T47D (cell line): ENCODE results near the gene ME2.
"Not testable (repeated sequence)": the region's sequence is repeated elsewhere in the genome, so short reads cannot be mapped to it uniquely, and the experiment has no call there.

Experiments used
- DNase-seq, 2 experiments: peaks; one replicate each; pipeline versions ENCODE4 v3.0.0 to v3.0.0-alpha.2; 2011 to 2012; ENCODE audit warnings: low read depth in 1 of 2, low spot score in 1 of 2
- JUND ChIP-seq: IDR thresholded peaks from 2 replicates; pipeline ENCODE4 v1.6.1; 2012; ENCODE audit warnings: low read depth
- in situ Hi-C: cut with HindIII; loops from 2 replicates; pipeline ENCODE4 v1.10.0; 2016; ENCODE audit warnings: low sequenced_read_pairs, low pct_unique_long_range_greater_than_20kb

ME2 gene

GRCh38 chr18:50878345-50879301 lies at the start of gene ME2:
TSS of gene ME2 (plus strand) at chr18:50879118. CDS start at chr18:50895821, 16,703 bp downstream.
- in situ Hi-C loops = no loop called here
- no peak for TF ChIP-seq JUND
- DNase-seq = peak; percentile 80 to 86

DNA sequence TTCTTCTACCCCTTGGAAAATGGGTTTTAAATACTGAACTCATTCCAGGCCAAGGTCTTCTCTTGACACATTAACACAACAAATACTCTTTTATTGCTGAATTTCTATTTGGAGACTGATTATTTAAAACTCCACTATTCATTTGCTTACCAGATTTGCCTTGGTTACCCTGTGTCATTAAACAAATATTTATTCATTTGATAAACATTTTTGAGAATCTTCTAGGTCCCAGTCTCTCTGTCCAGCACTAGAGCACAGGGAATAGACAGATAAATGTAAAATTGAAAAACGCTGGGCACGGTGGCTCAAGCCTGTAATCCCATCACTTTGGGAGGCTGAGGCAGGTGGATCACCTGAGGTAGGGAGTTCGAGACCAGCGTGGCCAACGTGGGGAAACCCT lies 49.3 kb upstream of the ME2 start:
- DNase-seq = no peak
- in situ Hi-C loops = no loop called here
- no peak for TF ChIP-seq JUND

DNA sequence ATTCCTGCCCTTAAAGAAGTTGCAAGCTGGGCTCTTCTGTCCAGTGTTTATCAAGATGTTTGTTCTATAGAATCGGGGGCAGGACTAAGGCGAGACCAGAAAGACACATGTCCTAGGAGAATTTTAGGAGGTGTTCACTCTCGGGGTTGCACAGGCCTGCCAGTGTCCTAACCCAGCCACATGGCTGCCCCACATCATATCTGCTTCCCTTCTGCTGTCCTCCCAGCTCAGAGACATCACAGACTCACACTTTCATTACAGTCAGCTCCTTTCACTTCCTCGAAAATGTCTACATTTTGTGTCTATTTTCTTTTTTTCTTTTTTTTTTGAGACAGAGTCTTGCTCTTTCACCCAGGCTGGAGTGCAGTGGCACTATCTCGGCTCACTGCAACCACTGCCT lies 48.4 kb upstream of the ME2 start:
- TF ChIP-seq JUND = no peak
- DNase-seq = no peak
- in situ Hi-C loops = no loop called here

DNA sequence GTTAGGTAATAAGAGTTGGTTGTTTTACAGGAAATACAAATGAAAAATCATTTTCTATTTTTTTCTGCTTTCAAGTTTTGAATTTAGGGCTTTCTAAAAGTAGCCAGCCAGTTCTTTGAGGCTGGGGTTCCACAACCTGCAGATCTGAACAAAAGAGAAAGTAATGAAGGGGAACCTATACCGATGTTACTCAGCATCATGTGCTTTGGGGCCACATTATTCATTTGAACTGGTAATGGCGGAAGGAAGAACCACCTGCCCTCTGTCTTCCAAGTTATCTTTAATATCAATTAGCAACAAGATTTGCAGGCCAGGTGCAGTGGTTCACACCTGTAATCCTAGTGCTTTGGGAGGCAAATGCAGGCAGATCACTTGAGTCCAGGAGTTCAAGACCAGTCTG lies 46.2 kb upstream of the ME2 start:
- no peak for TF ChIP-seq JUND
- in situ Hi-C loops = no loop called here
- no peak for DNase-seq

GRCh38 chr18:50833496-50833895 lies 45.4 kb upstream of the ME2 start:
- DNase-seq, in situ Hi-C loops: not testable (repeated sequence)

DNA sequence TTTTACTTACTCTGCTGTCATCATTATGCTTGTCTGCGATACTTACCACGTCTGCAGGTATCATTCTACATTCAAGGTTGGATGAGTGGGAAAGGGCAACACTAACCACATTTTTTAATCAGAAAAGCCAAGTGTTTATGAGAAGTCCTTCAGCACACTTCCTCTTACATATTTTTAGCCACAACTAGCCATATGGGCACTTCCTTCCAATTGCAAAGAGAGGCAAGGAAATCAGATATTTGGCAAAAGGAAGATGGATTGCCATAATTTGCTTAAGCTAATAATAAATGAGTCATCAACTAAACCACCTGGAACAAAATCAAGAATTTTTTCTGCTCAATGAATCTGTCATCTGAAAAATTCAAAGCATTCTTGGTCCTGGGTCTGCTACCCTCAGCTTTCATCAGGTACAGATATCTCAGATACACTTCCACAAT lies 42.4 kb upstream of the ME2 start:
- in situ Hi-C loops = no loop called here
- TF ChIP-seq JUND = no peak
- peak in 1 of 2 experiments; percentile 52 for DNase-seq

- no peak for DNase-seq
- in situ Hi-C loops = no loop called here
- no peak for TF ChIP-seq JUND
Measured at GRCh38 chr18:50839341-50839740, 39.6 kb upstream of the ME2 start.

DNA sequence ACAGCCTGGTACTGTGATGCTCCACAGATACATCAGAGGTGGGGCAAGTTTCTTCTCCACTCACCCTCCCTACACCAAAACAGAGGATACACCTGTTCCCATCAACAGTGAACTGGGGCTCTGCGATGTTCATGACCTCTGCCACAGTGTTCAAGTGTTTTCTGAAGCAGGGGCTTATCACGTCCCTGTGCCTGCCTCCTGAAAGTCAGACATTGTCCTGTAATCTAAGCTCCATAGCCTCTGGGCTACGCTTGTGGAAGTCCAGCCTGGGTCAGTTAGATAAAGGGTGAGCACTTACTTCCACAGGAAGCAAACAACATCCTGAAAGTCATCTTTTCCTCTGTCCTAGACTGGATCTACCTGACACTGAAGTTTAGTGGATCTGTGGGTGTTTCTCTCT lies 38.9 kb upstream of the ME2 start:
- TF ChIP-seq JUND = no peak
- in situ Hi-C loops = no loop called here
- DNase-seq = no peak

DNA sequence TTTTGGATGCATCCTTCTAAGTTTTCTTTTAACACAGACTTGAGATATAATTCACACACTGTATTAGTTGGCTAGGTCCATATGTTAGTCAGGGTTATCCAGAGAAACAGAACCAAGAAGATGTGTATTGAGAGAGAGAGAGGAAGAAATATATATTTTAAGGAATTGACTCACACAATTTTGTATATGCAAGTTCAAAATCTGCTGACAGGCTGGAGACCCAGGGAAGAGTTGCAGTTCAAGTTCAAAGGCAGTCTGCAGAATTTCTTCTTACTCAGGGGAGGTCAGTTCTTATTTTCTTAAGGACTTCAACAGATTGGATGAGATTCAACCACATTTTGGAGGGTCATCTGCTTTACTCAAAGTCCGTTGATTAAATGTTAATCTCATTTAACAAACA lies 36.1 kb upstream of the ME2 start:
- in situ Hi-C loops = no loop called here
- no peak for DNase-seq
- TF ChIP-seq JUND = no peak

GRCh38 chr18:50844554-50844953 lies 34.4 kb upstream of the ME2 start:
- TF ChIP-seq JUND = no peak
- DNase-seq = no peak
- in situ Hi-C loops = no loop called here

DNA sequence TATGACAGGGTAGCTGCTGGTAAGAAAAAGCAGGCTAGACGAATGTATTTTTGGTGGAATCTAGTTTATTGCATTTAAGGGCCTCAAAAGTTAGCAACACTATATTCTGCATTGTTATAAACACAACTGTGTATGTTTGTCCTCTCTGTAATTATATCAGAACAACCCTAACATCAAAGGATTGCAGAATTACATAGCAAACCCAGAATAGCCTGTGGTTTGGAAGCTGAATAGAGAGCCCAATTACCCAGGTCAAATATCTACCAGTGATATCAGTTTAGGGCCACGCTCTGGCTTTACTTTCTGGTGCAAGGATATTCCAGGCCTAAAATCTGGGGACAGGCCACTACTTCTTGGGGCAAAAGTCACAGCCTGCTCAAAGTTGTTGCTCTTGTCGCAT lies 34.0 kb upstream of the ME2 start:
- in situ Hi-C loops = no loop called here
- DNase-seq = no peak
- TF ChIP-seq JUND = no peak

DNA sequence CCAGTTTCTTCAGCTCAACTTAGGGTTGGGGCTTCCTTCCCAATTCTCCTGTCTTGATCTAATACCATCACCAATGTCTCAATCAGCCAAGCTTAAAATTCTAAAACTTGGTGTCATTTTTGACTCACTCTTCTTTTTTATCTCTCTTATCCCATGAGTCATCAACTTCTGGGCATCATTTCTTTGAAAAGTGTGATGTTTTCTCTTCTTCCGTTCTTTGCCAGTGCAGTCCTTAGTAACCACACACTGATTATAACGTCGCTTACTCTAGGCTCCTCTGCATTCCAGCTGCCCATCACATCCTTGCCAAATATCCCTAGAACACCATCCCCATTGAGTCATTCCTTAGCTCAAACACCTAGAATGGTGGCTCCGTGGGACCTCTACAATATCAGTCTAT lies 31.7 kb upstream of the ME2 start:
- no peak for DNase-seq
- TF ChIP-seq JUND = no peak
- in situ Hi-C loops = no loop called here

- no peak for DNase-seq
- in situ Hi-C loops = no loop called here
- no peak for TF ChIP-seq JUND
Measured at GRCh38 chr18:50848061-50848551, 30.8 kb upstream of the ME2 start.
